HEK293 (cell line): ENCODE results near the gene ZNF524.

Source experiments
- CTCF ChIA-PET: fragments of 350-600 bp; formaldehyde crosslinking; extraction: SDS; loops from one replicate; lab custom pipeline; 2021; ENCODE audit warnings: antibody characterized with exemption; lab: Yijun Ruan, JAX
- POLR2A ChIA-PET: fragments of 300-600 bp; formaldehyde crosslinking; extraction: SDS; loops from one replicate; lab custom pipeline; 2020; ENCODE audit warnings: antibody characterized with exemption, inconsistent platforms; lab: Yijun Ruan, JAX
- H3K27ac ChIP-seq: fragments of 200-500 bp; sonication (Bioruptor generic); 2 replicates; pipeline ENCODE4 v1.5.1; 2014; ENCODE audit warnings: low read depth, low read length, control low read depth, inconsistent platforms; ENCODE audit errors: extremely low read depth
- H3K36me3 ChIP-seq, 2 experiments: fragments of 200-500 bp in 1 of 2; sonication (Bioruptor generic) in 1 of 2; 1 replicate in 1 of 2; 2 replicates in 1 of 2; pipeline ENCODE4 v1.5.1; 2014 to 2017; ENCODE audit warnings: inconsistent platforms in 2 of 2, low read length in 2 of 2; ENCODE audit not compliant: control insufficient read depth in 2 of 2, insufficient read depth in 1 of 2
- H3K4me1 ChIP-seq: fragments of 200-500 bp; sonication (Bioruptor generic); 2 replicates; pipeline ENCODE4 v1.5.1; 2014; ENCODE audit warnings: mild to moderate bottlenecking, low read length, inconsistent platforms; ENCODE audit not compliant: control insufficient read depth, insufficient read depth
- H3K4me3 ChIP-seq: 2 replicates; pipeline ENCODE4 v1.5.1; 2011; ENCODE audit warnings: low read depth, mild to moderate bottlenecking, control low read depth, low read length, moderate library complexity
- H3K9me3 ChIP-seq: fragments of 200-500 bp; sonication (Bioruptor generic); 2 replicates; pipeline ENCODE4 v1.5.1; 2014; ENCODE audit warnings: low read depth, low read length, inconsistent platforms; ENCODE audit not compliant: control insufficient read depth, insufficient read depth
- EGR2 ChIP-seq: fragments of 450-650 bp; formaldehyde crosslinking; IDR thresholded peaks from 2 replicates; pipeline ENCODE4 v1.5.1; 2016; ENCODE audit warnings: low read depth, missing biosample characterization, missing genetic modification characterization
- GLI2 ChIP-seq: fragments of 450-650 bp; formaldehyde crosslinking; IDR thresholded peaks from 2 replicates; pipeline ENCODE4; 2017; ENCODE audit warnings: missing biosample characterization, missing genetic modification characterization, low read depth, borderline replicate concordance
- GLI4 ChIP-seq: fragments of 450-650 bp; formaldehyde crosslinking; IDR thresholded peaks from 2 replicates; pipeline ENCODE4 v1.5.1; 2016; ENCODE audit warnings: missing biosample characterization, missing genetic modification characterization
- GLIS1 ChIP-seq: fragments of 450-650 bp; formaldehyde crosslinking; IDR thresholded peaks from 2 replicates; pipeline ENCODE4 v1.5.1; 2016; ENCODE audit warnings: missing biosample characterization, missing genetic modification characterization
- IKZF3 ChIP-seq: fragments of 450-650 bp; IDR thresholded peaks from 2 replicates; pipeline ENCODE4 v1.5.0; 2018; ENCODE audit warnings: missing biosample characterization, mild to moderate bottlenecking, missing genetic modification characterization, moderate library complexity
- KLF10 ChIP-seq: fragments of 450-650 bp; IDR thresholded peaks from 2 replicates; pipeline ENCODE4 v1.5.1; 2018; ENCODE audit warnings: missing biosample characterization, mild to moderate bottlenecking, missing genetic modification characterization
- SALL2 ChIP-seq: fragments of 450-650 bp; formaldehyde crosslinking; IDR thresholded peaks from 2 replicates; pipeline ENCODE4 v1.5.0; 2017; ENCODE audit warnings: missing biosample characterization, mild to moderate bottlenecking, missing genetic modification characterization, borderline replicate concordance
- SP7 ChIP-seq: fragments of 450-650 bp; formaldehyde crosslinking; IDR thresholded peaks from 2 replicates; pipeline ENCODE4 v1.5.1; 2016; ENCODE audit warnings: missing biosample characterization, missing genetic modification characterization
- YY2 ChIP-seq: fragments of 450-650 bp; formaldehyde crosslinking; IDR thresholded peaks from 2 replicates; pipeline ENCODE4 v1.5.1; 2016; ENCODE audit warnings: missing biosample characterization, missing genetic modification characterization
- ZEB2 ChIP-seq: fragments of 450-650 bp; formaldehyde crosslinking; IDR thresholded peaks from 2 replicates; pipeline ENCODE4 v1.5.1; 2016; ENCODE audit warnings: missing biosample characterization, missing genetic modification characterization
- ZFP37 ChIP-seq: fragments of 450-650 bp; formaldehyde crosslinking; IDR thresholded peaks from 2 replicates; pipeline ENCODE4 v1.5.1; 2016; ENCODE audit warnings: missing biosample characterization, missing genetic modification characterization
- ZFP41 ChIP-seq: fragments of 450-650 bp; formaldehyde crosslinking; IDR thresholded peaks from 2 replicates; pipeline ENCODE4 v1.5.1; 2016; ENCODE audit warnings: missing biosample characterization, missing genetic modification characterization, borderline replicate concordance
- ZNF133 ChIP-seq: fragments of 450-650 bp; formaldehyde crosslinking; IDR thresholded peaks from 2 replicates; pipeline ENCODE4 v1.5.1; 2016; ENCODE audit warnings: missing biosample characterization, missing genetic modification characterization
- ZNF302 ChIP-seq: fragments of 450-650 bp; formaldehyde crosslinking; IDR thresholded peaks from 2 replicates; pipeline ENCODE4 v1.5.1; 2016; ENCODE audit warnings: missing biosample characterization, missing genetic modification characterization, low read depth
- ZNF335 ChIP-seq: fragments of 450-650 bp; formaldehyde crosslinking; conservative IDR thresholded peaks from 2 replicates; pipeline ENCODE4 v1.5.1; 2016; ENCODE audit warnings: missing biosample characterization, missing genetic modification characterization
- ZNF416 ChIP-seq: fragments of 450-650 bp; formaldehyde crosslinking; IDR thresholded peaks from 2 replicates; pipeline ENCODE4 v1.5.1; 2016; ENCODE audit warnings: missing biosample characterization, missing genetic modification characterization
- ZNF558 ChIP-seq: fragments of 450-650 bp; formaldehyde crosslinking; IDR thresholded peaks from 2 replicates; pipeline ENCODE4 v1.5.1; 2016; ENCODE audit warnings: missing biosample characterization, missing genetic modification characterization
- ZNF560 ChIP-seq: fragments of 450-650 bp; formaldehyde crosslinking; IDR thresholded peaks from 2 replicates; pipeline ENCODE4 v1.5.1; 2017; ENCODE audit warnings: missing biosample characterization, missing genetic modification characterization, borderline replicate concordance
- ZNF610 ChIP-seq: fragments of 450-650 bp; formaldehyde crosslinking; IDR thresholded peaks from 2 replicates; pipeline ENCODE4 v1.5.1; 2016; ENCODE audit warnings: missing biosample characterization, missing genetic modification characterization, borderline replicate concordance
- TF ChIP-seq, protein P1 (sequence below): fragments of 450-650 bp; formaldehyde crosslinking; IDR thresholded peaks from 2 replicates; pipeline ENCODE4 v1.5.1; 2016; ENCODE audit warnings: missing biosample characterization, missing genetic modification characterization
- TF ChIP-seq, protein P2 (sequence below): fragments of 450-650 bp; formaldehyde crosslinking; IDR thresholded peaks from 2 replicates; pipeline ENCODE4 v1.5.1; 2016; ENCODE audit warnings: missing biosample characterization, missing genetic modification characterization
- TF ChIP-seq, protein P3 (sequence below): fragments of 450-650 bp; formaldehyde crosslinking; IDR thresholded peaks from 2 replicates; pipeline ENCODE4 v1.5.1; 2017; ENCODE audit warnings: missing biosample characterization, missing genetic modification characterization
- TF ChIP-seq, protein P4 (sequence below): fragments of 450-650 bp; formaldehyde crosslinking; optimal IDR thresholded peaks from 2 replicates; pipeline ENCODE3; 2016; ENCODE audit warnings: missing biosample characterization, mild to moderate bottlenecking, missing genetic modification characterization
- TF ChIP-seq, protein P5 (sequence below): fragments of 450-650 bp; formaldehyde crosslinking; IDR thresholded peaks from 2 replicates; pipeline ENCODE4 v1.5.1; 2016; ENCODE audit warnings: missing biosample characterization, missing genetic modification characterization

Gene ZNF524

DNA sequence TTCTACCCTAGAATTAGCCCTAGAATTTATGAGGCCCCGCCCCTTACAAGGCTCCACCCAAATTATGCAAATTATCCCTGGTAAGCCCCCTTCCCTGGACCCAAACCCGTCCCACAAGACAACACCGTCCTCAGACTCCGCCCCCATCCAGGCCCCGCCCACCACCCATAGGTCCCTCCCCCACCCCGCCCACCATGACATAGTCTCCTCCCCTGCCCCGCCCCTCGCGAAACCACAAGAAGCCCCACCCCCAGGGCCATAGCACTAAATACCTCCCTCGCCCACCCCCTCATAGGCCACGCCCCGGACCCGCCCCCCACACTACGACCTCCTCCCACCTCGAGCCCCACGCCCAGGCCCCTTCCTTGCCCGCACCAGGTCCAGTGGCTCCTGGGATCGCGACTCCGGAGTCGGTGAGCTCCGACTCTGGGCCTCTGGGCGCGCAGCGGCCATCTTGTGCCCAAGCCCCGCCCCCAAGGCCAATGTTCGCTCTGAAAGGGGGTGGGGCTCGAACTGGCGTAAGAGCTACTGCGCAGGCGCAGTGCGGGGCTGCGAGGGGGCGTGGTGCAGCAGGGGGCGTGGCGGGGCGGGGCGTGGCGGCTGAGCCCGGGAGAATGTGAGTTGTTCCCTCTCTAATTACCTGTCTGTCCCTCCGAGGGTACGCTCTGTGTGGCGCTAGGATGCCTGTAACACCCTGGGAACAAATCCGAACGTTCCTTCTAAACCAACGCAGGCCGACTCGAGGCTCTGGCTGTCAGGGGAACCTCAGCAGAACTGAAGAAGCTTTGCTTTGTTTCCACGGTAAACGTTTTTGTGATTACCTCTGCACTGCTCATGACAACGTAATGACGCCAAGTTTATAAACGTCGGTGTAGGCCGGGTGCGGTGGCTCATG is 24.3 kb downstream of the ZNF524 start, which contains the start of gene ZNF784 (continued):
- TF ChIP-seq, protein P1, sequence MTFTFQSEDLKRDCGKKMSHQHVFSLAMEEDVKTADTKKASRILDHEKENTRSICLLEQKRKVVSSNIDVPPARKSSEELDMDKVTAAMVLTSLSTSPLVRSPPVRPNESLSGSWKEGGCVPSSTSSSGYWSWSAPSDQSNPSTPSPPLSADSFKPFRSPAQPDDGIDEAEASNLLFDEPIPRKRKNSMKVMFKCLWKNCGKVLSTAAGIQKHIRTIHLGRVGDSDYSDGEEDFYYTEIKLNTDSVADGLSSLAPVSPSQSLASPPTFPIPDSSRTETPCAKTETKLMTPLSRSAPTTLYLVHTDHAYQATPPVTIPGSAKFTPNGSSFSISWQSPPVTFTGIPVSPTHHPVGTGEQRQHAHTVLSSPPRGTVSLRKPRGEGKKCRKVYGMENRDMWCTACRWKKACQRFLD, result no peak
- 0 out of 2 replicates have a peak, but pooled peaks have one; percentile 29 for TF ChIP-seq YY2 (tag by site-specific recombination)
- no peak for TF ChIP-seq GLI4 (tag by site-specific recombination)
- no peak; the same call in 1 of the 2 replicates for TF ChIP-seq ZFP37 (tag by site-specific recombination)
- no peak for TF ChIP-seq IKZF3 (tag by site-specific recombination)
- TF ChIP-seq KLF10 (tag by site-specific recombination), result peak; percentile 88
- peak; percentile 57; the same call in 1 of the 2 replicates for TF ChIP-seq ZEB2 (tag by site-specific recombination)
- TF ChIP-seq EGR2 (tag by site-specific recombination), result 0 out of 2 replicates have a peak, but pooled peaks have one; percentile 10
- TF ChIP-seq, protein P2, sequence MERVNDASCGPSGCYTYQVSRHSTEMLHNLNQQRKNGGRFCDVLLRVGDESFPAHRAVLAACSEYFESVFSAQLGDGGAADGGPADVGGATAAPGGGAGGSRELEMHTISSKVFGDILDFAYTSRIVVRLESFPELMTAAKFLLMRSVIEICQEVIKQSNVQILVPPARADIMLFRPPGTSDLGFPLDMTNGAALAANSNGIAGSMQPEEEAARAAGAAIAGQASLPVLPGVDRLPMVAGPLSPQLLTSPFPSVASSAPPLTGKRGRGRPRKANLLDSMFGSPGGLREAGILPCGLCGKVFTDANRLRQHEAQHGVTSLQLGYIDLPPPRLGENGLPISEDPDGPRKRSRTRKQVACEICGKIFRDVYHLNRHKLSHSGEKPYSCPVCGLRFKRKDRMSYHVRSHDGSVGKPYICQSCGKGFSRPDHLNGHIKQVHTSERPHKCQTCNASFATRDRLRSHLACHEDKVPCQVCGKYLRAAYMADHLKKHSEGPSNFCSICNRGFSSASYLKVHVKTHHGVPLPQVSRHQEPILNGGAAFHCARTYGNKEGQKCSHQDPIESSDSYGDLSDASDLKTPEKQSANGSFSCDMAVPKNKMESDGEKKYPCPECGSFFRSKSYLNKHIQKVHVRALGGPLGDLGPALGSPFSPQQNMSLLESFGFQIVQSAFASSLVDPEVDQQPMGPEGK, result peak; percentile 44

DNA sequence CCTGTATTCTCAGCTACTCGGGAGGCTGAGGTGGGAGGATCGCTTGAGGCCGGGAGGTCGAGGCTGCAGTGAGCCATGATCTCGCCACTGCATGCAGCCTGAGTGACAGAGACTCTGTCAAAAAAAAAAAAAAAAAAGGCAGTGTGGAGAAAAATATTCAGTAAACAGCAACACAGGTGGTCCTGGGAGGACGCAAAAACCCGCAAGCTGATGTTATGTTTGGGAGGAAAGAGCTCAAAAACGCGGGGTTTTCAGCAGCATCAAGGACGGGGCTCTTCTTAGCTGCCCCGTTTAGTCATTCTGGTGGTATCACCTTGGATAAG is 24.9 kb downstream of the ZNF524 start:
- Histone ChIP-seq H3K9me3 (no peaks in the 10 kb centered on the region), H3K4me1 (peaks cover 5% of the 10 kb centered on the region), H3K27ac (peak overlapping the region; percentile 10; the same call in 1 of the 2 replicates), H3K4me3 (peak overlapping the region; percentile 88), H3K36me3 (peaks cover 0 to under 1% of the 10 kb centered on the region in 2 experiments; a peak in 1 of 3 replicates)
- ChIA-PET POLR2A (interaction anchor here (0.6 to 9.1 kb wide), 35 partner anchors 8 to 1161 kb away, joined by 3 to 75 read pairs (median 4); partner anchors contain the start of genes CCDC106, DNAAF3, FIZ1 and ISOC2), CTCF (interaction anchor here (0.5 to 5.3 kb wide), 21 partner anchors 8 to 608 kb away, joined by 3 to 30 read pairs (median 5); partner anchors contain the start of gene ZNF865)
- TF ChIP-seq, protein P3, sequence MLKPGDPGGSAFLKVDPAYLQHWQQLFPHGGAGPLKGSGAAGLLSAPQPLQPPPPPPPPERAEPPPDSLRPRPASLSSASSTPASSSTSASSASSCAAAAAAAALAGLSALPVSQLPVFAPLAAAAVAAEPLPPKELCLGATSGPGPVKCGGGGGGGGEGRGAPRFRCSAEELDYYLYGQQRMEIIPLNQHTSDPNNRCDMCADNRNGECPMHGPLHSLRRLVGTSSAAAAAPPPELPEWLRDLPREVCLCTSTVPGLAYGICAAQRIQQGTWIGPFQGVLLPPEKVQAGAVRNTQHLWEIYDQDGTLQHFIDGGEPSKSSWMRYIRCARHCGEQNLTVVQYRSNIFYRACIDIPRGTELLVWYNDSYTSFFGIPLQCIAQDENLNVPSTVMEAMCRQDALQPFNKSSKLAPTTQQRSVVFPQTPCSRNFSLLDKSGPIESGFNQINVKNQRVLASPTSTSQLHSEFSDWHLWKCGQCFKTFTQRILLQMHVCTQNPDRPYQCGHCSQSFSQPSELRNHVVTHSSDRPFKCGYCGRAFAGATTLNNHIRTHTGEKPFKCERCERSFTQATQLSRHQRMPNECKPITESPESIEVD, result no peak
- no peak for TF ChIP-seq IKZF3 (tag by site-specific recombination)
- no peak for TF ChIP-seq ZFP41
- TF ChIP-seq ZNF558 (tag by site-specific recombination), result no peak
- TF ChIP-seq, protein P4, sequence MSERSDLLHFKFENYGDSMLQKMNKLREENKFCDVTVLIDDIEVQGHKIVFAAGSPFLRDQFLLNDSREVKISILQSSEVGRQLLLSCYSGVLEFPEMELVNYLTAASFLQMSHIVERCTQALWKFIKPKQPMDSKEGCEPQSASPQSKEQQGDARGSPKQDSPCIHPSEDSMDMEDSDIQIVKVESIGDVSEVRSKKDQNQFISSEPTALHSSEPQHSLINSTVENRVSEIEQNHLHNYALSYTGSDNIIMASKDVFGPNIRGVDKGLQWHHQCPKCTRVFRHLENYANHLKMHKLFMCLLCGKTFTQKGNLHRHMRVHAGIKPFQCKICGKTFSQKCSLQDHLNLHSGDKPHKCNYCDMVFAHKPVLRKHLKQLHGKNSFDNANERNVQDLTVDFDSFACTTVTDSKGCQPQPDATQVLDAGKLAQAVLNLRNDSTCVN, result no peak
- TF ChIP-seq GLIS1 (tag by site-specific recombination), result 0 out of 2 replicates have a peak, but pooled peaks have one; percentile 12
- TF ChIP-seq, protein P5, sequence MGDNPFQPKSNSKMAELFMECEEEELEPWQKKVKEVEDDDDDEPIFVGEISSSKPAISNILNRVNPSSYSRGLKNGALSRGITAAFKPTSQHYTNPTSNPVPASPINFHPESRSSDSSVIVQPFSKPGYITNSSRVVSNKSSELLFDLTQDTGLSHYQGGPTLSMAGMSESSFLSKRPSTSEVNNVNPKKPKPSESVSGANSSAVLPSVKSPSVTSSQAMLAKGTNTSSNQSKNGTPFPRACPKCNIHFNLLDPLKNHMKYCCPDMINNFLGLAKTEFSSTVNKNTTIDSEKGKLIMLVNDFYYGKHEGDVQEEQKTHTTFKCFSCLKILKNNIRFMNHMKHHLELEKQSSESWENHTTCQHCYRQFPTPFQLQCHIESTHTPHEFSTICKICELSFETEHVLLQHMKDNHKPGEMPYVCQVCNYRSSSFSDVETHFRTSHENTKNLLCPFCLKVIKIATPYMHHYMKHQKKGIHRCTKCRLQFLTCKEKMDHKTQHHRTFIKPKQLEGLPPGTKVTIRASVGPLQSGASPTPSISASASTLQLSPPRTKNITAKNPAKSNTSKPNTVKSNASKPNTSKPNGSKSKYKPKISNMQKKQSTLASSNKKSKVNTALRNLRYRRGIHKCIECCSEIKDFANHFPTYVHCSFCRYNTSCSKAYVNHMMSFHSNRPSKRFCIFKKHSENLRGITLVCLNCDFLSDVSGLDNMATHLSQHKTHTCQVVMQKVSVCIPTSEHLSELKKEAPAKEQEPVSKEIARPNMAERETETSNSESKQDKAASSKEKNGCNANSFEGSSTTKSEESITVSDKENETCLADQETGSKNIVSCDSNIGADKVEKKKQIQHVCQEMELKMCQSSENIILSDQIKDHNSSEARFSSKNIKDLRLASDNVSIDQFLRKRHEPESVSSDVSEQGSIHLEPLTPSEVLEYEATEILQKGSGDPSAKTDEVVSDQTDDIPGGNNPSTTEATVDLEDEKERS (tag by site-specific recombination), result peak; percentile 50; the same call in 1 of the 2 replicates
- TF ChIP-seq GLI2 (tag by site-specific recombination), result no peak
- TF ChIP-seq ZNF133, result no peak
- TF ChIP-seq, protein P1, result no peak
- TF ChIP-seq SP7 (tag by site-specific recombination), result peak; percentile 2; the same call in 1 of the 2 replicates
- TF ChIP-seq ZNF302 (tag by site-specific recombination), result no peak
- no peak for TF ChIP-seq ZNF610 (tag by site-specific recombination)
- TF ChIP-seq SALL2, result no peak
- peak; percentile 7; the same call in 1 of the 2 replicates for TF ChIP-seq ZNF335 (tag by site-specific recombination)
- TF ChIP-seq ZNF560 (tag by site-specific recombination), result no peak
- no peak for TF ChIP-seq ZNF416 (tag by site-specific recombination)
